LHCN-M2 (cell line): Measurements from ENCODE around the gene RNF222. TPM values are rescaled to one million over a fixed set of nuclear protein-coding genes. Genes with fewer than 3 reads are reported as not detected.

Experiments
- DNase-seq: peaks from one replicate; pipeline ENCODE4 v3.0.0-alpha.2; 2012; ENCODE audit warnings: low read depth
- total RNA-seq: library from RNA; depleted of rRNA; stranded (reverse); fragments of >200 nt; gene quantifications from 2 replicates; pipeline ENCODE4 v1.2.3, GENCODE V29; 2014; rRNA removed

Gene RNF222
- total RNA-seq, 1 experiment from 2014 or later, result not detected

GRCh38 chr17:8345951-8346665, 51.5 kb downstream of the RNF222 start:
- DNase-seq, result no peak

GRCh38 chr17:8345052-8345690, 52.5 kb downstream of the RNF222 start:
- DNase-seq, result no peak

GRCh38 chr17:8341456-8341855, 56.2 kb downstream of the RNF222 start:
- DNase-seq, result no peak

Other genes with a start within 250 kb of the RNF222 start
- gene PER1, start 245.4 kb downstream of the RNF222 start, total RNA-seq, result 12.6 and 18.2 TPM in 2 replicates
- 3.8 and 4.6 TPM in 2 replicates for gene VAMP2, start 234.9 kb downstream of the RNF222 start, total RNA-seq
- 40.0 and 45.3 TPM in 2 replicates for gene TMEM107, start 221.4 kb downstream of the RNF222 start, total RNA-seq
- 6.9 and 7.4 TPM in 2 replicates for gene BORCS6, start 207.6 kb downstream of the RNF222 start, total RNA-seq
- 81.3 and 93.4 TPM in 2 replicates for gene AURKB, start 187.3 kb downstream of the RNF222 start, total RNA-seq
- 1.5 and 2.7 TPM in 2 replicates for gene CTC1, start 149.8 kb downstream of the RNF222 start, total RNA-seq
- 34.7 and 44.2 TPM in 2 replicates for gene PFAS, start 148.5 kb downstream of the RNF222 start, total RNA-seq
- gene RANGRF, start 109.2 kb downstream of the RNF222 start, total RNA-seq, result 15.3 and 17.9 TPM in 2 replicates
- 1.1 and 1.3 TPM in 2 replicates for gene SLC25A35, start 102.4 kb downstream of the RNF222 start, total RNA-seq
- not detected in 2 replicates for gene ARHGEF15, start 87.6 kb downstream of the RNF222 start, total RNA-seq
- gene ODF4, start 58.0 kb downstream of the RNF222 start, total RNA-seq, result not detected in 2 replicates
- gene RPL26, start 14.6 kb downstream of the RNF222 start, total RNA-seq, result 2,622 and 3,054 TPM in 2 replicates
- gene NDEL1, start 38.1 kb upstream of the RNF222 start, total RNA-seq, result 52.4 and 69.1 TPM in 2 replicates
- gene MYH10, start 232.9 kb upstream of the RNF222 start, total RNA-seq, result 30.8 and 40.4 TPM in 2 replicates